SIG-M5 (cell line): ENCODE measurements around the gene LMAN2L.

ENCODE experiments used
- DNase-seq: peaks from one replicate; lab custom pipeline; 2025; lab: John Stamatoyannopoulos, UW

The LMAN2L gene

GRCh38 chr2:96760036-96760985, 20.4 kb upstream of the LMAN2L start, which contains the start of gene CNNM4:
CNNM4 (plus strand) TSS chr2:96760902; CDS start chr2:96761000, 98 bp downstream.
- peak; percentile 38 for DNase-seq

- DNase-seq, result no peak
Measured at GRCh38 chr2:96759548-96759947, 19.7 kb upstream of the LMAN2L start.

- no peak for DNase-seq
Measured at GRCh38 chr2:96758987-96759386, 19.1 kb upstream of the LMAN2L start.

DNA sequence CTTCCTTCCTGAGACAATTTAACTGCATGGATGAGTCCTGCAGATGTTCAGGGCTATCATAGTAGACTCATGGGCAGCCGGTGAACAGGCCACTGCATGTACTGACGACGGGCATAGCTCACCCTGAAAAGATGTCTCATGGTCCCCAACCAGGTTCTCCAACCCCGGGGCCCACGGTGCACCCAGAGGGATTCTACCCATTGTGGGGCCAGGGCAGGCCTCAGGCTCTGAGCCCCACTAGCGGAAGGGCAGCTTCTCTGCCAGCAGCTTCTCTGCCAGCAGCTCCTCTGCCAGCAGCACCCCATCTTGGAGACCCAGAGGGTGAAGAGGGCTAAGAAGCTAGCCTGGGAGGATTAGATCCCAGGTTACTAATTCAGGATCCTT, 17.6 kb upstream of the LMAN2L start:
- no peak for DNase-seq

DNA sequence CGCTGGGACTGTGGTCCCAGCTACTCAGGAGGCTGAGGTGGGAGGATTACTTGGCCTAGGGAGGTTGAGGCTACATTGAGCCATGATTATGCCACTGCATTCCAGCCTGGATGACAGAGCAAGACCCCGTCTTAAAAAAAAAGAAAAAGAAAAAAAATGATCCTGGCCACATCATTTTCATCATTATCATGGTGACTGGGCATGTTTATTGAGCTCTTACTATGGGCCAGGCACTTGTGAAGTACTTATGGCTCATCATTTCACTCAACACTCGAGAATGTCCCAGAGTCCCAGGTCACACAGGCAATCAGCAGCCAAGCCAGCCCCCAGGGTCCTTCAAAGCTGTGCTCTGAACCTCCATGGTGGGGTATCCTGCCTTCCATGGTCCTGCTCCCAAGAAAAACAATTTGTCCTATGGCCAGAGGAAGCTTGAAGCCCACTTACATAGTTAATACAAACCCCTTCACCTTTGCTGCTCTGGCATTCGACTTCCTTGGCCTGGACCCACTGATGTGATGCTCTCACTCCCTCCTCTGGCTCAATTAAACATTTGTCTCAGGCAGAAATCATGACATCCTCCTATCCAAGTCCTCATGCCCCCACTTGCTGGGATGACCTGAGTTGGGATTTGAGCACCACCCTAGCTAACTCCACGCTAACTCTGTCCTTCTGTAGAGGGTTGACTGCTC, 17.1 kb upstream of the LMAN2L start:
- no peak for DNase-seq

GRCh38 chr2:96754317-96754716, 14.5 kb upstream of the LMAN2L start:
- DNase-seq, result no peak

- DNase-seq, result no peak
Measured at GRCh38 chr2:96753661-96754282, 13.9 kb upstream of the LMAN2L start.

GRCh38 chr2:96751800-96752199, 11.9 kb upstream of the LMAN2L start:
- DNase-seq, result no peak

- DNase-seq, result no peak
Measured at GRCh38 chr2:96747061-96747617, 7.3 kb upstream of the LMAN2L start.

- no peak for DNase-seq
Measured at GRCh38 chr2:96739076-96739632, 710 bp downstream of the LMAN2L start.

- no peak for DNase-seq
Measured at GRCh38 chr2:96737831-96738230, 2.0 kb downstream of the LMAN2L start.

- no peak for DNase-seq
Measured at GRCh38 chr2:96737251-96737650, 2.6 kb downstream of the LMAN2L start.

GRCh38 chr2:96734880-96735583, 4.8 kb downstream of the LMAN2L start:
- no peak for DNase-seq

GRCh38 chr2:96733931-96734330, 5.9 kb downstream of the LMAN2L start:
- DNase-seq, result no peak

GRCh38 chr2:96730212-96730611, 9.7 kb downstream of the LMAN2L start:
- DNase-seq, result no peak

DNA sequence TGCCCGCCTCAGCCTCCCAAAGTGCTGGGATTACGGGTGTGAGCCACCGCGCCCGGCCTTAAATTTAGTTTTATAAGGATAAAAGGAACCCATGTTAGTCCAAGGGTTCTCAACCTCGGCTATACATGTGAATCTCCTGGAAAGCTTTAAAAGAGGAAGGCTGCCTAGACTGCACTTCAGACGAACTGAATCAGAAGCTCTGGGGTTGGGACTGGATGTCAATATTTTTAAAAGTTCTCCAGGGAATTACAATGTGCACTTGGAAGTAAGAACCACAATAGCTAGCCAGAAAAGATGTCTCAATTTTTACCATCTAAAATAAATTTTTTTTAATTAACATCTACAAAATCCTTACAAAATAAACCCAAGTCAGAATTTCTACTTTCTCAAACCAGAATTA, 10.1 kb downstream of the LMAN2L start:
- no peak for DNase-seq

GRCh38 chr2:96727431-96727830, 12.4 kb downstream of the LMAN2L start:
- DNase-seq, result no peak

GRCh38 chr2:96726131-96726530, 13.7 kb downstream of the LMAN2L start:
- DNase-seq, result no peak

DNA sequence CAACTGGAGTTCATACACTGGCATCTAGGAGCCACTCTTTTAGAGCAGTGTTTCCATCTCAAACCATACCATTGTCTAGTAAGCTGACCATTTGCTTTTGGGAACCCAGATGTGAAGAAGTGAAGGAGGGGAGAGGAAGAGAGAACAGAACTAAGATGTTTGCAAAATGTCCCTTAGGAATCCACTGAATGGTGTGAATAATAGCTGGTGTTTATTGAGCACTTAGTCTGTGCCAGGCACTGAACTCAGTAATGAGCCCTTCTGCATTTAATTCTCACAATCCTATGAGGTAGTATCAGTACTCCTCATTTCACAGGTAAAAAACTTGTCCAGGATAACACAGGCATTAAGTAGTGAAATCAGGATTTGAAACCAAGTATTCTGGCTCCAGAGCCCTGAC, 23.5 kb downstream of the LMAN2L start:
- no peak for DNase-seq

GRCh38 chr2:96715658-96716057, 24.2 kb downstream of the LMAN2L start:
- DNase-seq, result no peak

- no peak for DNase-seq
Measured at GRCh38 chr2:96710985-96711384, 28.9 kb downstream of the LMAN2L start.
